Muscle layer of duodenum (tissue), 2 donors: ENCODE data around the gene PGRMC1.
"Not testable (repeated sequence)": the region's sequence is repeated elsewhere in the genome, so short reads cannot be mapped to it uniquely, and the experiment has no call there.

Experiments
- H3K27ac ChIP-seq: one replicate; pipeline ENCODE4 v1.7.0; 2013; ENCODE audit warnings: mild to moderate bottlenecking, low read length
- H3K27me3 ChIP-seq: one replicate; pipeline ENCODE4 v1.7.0; 2013; ENCODE audit warnings: low read depth, mild to moderate bottlenecking, control low read depth, low read length
- H3K36me3 ChIP-seq, 2 donors: one replicate each; pipeline ENCODE4 v1.7.0; 2013; ENCODE audit warnings: low read length in 2 of 2, control low read depth in 1 of 2, mild to moderate bottlenecking in 1 of 2; ENCODE audit not compliant: insufficient read depth in 2 of 2, control insufficient read depth in 1 of 2
- H3K4me1 ChIP-seq, 2 donors: one replicate each; pipeline ENCODE4 v1.7.0; 2013; ENCODE audit warnings: low read length in 2 of 2, mild to moderate bottlenecking in 2 of 2, control low read depth in 1 of 2, moderate library complexity in 1 of 2; ENCODE audit not compliant: insufficient read depth in 2 of 2, control insufficient read depth in 1 of 2
- H3K4me3 ChIP-seq, 2 donors: one replicate each; pipeline ENCODE4 v1.7.0; 2013; ENCODE audit warnings: low read length in 2 of 2, low read depth in 1 of 2, mild to moderate bottlenecking in 1 of 2
- H3K9me3 ChIP-seq, 2 donors: one replicate each; pipeline ENCODE4 v1.7.0; 2013; ENCODE audit warnings: low read length in 2 of 2, control low read depth in 1 of 2, mild to moderate bottlenecking in 1 of 2; ENCODE audit not compliant: control insufficient read depth in 1 of 2
- donor health status: healthy.

The PGRMC1 gene

DNA sequence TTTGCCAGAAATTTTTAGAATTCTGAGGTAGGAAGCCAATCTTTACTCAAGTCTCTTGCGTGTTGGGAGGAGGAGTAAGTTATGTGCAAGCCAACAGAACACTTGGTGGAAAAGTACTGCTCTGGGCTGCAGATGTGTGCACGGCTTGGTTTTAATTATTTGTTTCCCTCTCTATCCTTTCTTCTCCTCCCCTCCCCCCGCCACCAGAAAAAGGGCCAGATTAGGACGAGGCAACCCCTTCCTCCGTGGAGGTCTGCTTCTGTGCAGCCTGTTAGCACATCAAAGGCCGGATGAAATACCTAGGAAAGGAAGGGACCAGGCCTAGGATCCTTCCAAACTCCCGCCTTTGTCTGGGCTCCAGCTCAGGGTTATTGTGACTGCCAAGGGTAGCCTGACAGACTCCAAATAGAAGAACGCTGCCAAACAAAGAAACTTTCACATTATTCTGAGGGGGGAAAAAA lies 1.0 kb upstream of the PGRMC1 start:
- Histone ChIP-seq H3K27ac (peak overlapping the region; percentile 31), H3K27me3 (no peaks in the 10 kb centered on the region), H3K9me3 (no peaks in the 10 kb centered on the region), H3K4me3 (no peak overlapping the region), H3K36me3 (no peaks in the 10 kb centered on the region), H3K4me1 (peaks cover 0 to 13% of the 10 kb centered on the region in 2 donors)

GRCh38 chrX:119236623-119237561 lies 807 bp downstream of the PGRMC1 start:
- H3K4me3 ChIP-seq: peak overlapping the region; percentile 71 to 79

GRCh38 chrX:119237562-119237942 lies 1.5 kb downstream of the PGRMC1 start:
- Histone ChIP-seq H3K27ac (peak overlapping the region; percentile 45), H3K4me3 (peak overlapping the region; percentile 71 to 79), H3K4me1 (peaks cover 0 to 13% of the 10 kb centered on the region in 2 donors), H3K9me3 (no peaks in the 10 kb centered on the region), H3K27me3 (no peaks in the 10 kb centered on the region), H3K36me3 (peaks cover 0 to 3% of the 10 kb centered on the region in 2 donors)

More at GRCh38 chrX:119236623-119237561, 807 bp downstream of the PGRMC1 start:
- Histone ChIP-seq H3K27ac (peak overlapping the region; percentile 45), H3K36me3 (peaks cover 0 to 3% of the 10 kb centered on the region in 2 donors), H3K9me3 (no peaks in the 10 kb centered on the region), H3K27me3 (no peaks in the 10 kb centered on the region), H3K4me1 (peaks cover 0 to 13% of the 10 kb centered on the region in 2 donors)

DNA sequence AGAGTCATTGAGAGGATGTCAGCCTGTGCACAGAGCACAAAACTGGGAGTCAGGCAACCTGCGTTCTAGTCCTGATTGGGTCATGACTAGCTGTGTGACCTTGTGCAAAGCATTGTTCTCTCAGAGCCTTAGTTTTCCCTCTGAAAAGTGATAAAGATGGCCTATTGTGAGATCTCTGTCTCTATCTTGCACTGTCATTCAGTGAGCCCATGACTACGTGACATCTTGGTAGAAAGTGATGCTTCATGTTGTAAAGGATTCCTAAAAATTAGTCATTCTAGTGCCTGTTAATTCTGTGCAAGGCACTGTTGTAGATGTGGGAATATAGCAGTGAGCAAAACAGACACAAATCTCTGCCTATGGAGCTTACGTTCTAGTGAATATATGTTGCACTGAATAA lies 2.5 kb downstream of the PGRMC1 start:
- H3K4me1 ChIP-seq: peaks cover 0 to 13% of the 10 kb centered on the region in 2 donors
- H3K9me3 ChIP-seq: no peaks in the 10 kb centered on the region
- H3K27ac ChIP-seq: no peak overlapping the region
- H3K27me3 ChIP-seq: no peaks in the 10 kb centered on the region
- peaks cover 0 to 3% of the 10 kb centered on the region in 2 donors for H3K36me3 ChIP-seq
- H3K4me3 ChIP-seq: peak overlapping the region in 1 of 2 donors; percentile 31

DNA sequence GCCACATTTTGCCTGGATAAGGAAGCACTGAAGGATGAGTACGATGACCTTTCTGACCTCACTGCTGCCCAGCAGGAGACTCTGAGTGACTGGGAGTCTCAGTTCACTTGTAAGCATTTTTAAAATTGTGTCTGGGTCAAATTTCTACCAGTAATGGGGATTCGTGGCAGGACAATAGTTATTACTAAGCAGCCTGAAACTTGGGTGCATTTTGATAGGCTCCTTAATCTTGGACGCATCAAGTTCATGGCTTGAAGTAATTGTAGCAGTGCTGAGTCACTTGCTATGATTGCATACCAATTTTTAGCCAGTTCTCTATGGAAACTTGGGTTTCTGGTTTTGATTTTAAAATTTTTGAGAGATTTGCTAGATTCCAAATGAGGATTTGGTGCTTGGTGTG lies 4.3 kb downstream of the PGRMC1 start:
- H3K27ac ChIP-seq: no peak overlapping the region
- peaks cover 0 to 17% of the 10 kb centered on the region in 2 donors for H3K4me1 ChIP-seq
- no peaks in the 10 kb centered on the region for H3K27me3 ChIP-seq
- H3K9me3 ChIP-seq: no peaks in the 10 kb centered on the region
- H3K4me3 ChIP-seq: no peak overlapping the region
- H3K36me3 ChIP-seq: peaks cover 0 to 3% of the 10 kb centered on the region in 2 donors

DNA sequence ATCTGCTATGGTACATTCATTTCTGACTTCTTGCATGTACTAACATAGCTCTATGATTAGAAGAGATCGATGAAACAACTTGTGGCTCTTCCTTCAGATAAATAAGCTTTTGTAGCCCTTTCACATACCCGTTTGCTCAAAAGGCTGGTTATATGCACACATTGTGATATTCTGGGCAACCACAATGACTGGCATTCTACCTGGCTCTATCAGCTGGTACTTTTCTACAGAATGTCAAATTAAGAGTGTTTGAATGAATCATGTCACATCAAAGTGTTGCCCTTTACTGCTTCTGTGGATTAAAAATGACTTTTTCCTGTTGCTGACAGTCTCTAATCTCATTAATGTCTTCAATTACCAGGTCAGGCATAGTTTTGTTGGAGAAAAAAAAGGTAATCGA lies 11.6 kb downstream of the PGRMC1 start:
- H3K4me1 ChIP-seq: peaks cover 0 to 4% of the 10 kb centered on the region in 2 donors
- H3K4me3 ChIP-seq: no peak overlapping the region
- H3K27me3 ChIP-seq: no peaks in the 10 kb centered on the region
- H3K9me3 ChIP-seq: no peaks in the 10 kb centered on the region
- H3K36me3 ChIP-seq: peaks cover 0 to 6% of the 10 kb centered on the region in 2 donors
- no peak overlapping the region for H3K27ac ChIP-seq

GRCh38 chrX:119249891-119250290 lies 13.8 kb downstream of the PGRMC1 start:
- Histone ChIP-seq H3K27ac (no peak overlapping the region), H3K27me3 (no peaks in the 10 kb centered on the region), H3K9me3 (no peaks in the 10 kb centered on the region)

GRCh38 chrX:119251386-119251785 lies 15.3 kb downstream of the PGRMC1 start:
- Histone ChIP-seq H3K4me3 (no peak overlapping the region), H3K36me3 (no peaks in the 10 kb centered on the region), H3K27ac (no peak overlapping the region), H3K27me3 (no peaks in the 10 kb centered on the region), H3K4me1 (no peaks in the 10 kb centered on the region), H3K9me3 (no peaks in the 10 kb centered on the region)

More at GRCh38 chrX:119249891-119250290, 13.8 kb downstream of the PGRMC1 start:
- peaks cover 0 to 6% of the 10 kb centered on the region in 2 donors for H3K36me3 ChIP-seq
- no peak overlapping the region for H3K4me3 ChIP-seq
- peaks cover 0 to 3% of the 10 kb centered on the region in 2 donors for H3K4me1 ChIP-seq

DNA sequence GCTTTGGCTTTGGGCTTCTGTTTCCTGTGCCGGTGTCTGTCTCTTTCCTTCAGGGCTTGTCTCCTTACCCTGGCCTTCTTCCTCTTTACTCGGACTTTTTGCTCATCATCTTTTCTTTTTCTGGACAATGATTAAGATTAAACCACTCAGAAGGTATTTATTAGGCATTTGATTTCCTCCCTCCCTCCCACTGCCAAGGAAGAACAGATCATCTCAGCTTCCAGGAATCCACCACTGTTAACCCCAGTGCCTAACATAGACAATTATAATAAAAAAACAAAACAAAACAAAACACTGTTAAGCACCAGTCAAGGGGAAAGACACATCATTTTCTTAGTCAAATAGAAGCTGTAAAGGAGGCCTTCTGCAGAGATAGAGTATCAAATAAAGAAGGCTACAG lies 16.6 kb downstream of the PGRMC1 start:
- Histone ChIP-seq H3K4me3 (no peak overlapping the region), H3K4me1 (no peaks in the 10 kb centered on the region), H3K36me3 (no peaks in the 10 kb centered on the region), H3K27me3 (no peaks in the 10 kb centered on the region), H3K27ac (no peak overlapping the region), H3K9me3 (no peaks in the 10 kb centered on the region)

GRCh38 chrX:119266364-119266995 lies 30.4 kb downstream of the PGRMC1 start:
- Histone ChIP-seq H3K4me1 (no peaks in the 10 kb centered on the region), H3K9me3 (no peaks in the 10 kb centered on the region), H3K27me3 (no peaks in the 10 kb centered on the region), H3K4me3 (no peak overlapping the region), H3K36me3 (no peaks in the 10 kb centered on the region), H3K27ac (no peak overlapping the region)

DNA sequence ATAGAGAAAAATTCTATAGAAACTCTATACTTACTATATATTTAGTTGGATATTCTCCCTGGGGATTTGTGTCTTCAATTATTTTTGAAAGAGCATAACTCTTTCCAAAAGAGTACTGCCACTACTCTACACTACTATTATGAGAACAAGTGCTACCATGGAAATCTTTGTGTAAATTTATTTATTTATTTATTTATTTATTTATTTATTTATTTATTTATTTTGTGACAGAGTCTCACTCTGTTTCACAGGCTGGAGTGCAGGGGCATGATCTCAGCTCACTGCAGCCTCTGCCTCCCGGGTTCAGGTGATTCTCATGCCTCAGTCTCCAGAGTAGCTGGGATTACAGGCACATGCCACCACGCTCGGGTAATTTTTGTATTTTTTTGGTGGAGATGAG lies 31.0 kb downstream of the PGRMC1 start:
- H3K27me3 ChIP-seq, H3K27ac ChIP-seq, H3K4me3 ChIP-seq, H3K9me3 ChIP-seq, H3K4me1 ChIP-seq, H3K36me3 ChIP-seq: not testable (repeated sequence)
